SU-DHL-6 (cell line): ENCODE results near the gene TEX50.
"Not testable (repeated sequence)": the region's sequence is repeated elsewhere in the genome, so short reads cannot be mapped to it uniquely, and the experiment has no call there.

Experiments used
- CTCF ChIP-seq: fragments of 200-600 bp; sonication (generic); IDR thresholded peaks from one replicate; pipeline ENCODE4 v1.5.1; 2017; ENCODE audit warnings: antibody characterized with exemption, mild to moderate bottlenecking, low read length, moderate library complexity; ENCODE audit not compliant: insufficient read depth, poor library complexity, severe bottlenecking
- EZH2phosphoT487 ChIP-seq: fragments of 200-600 bp; sonication (generic), shearing (Covaris generic); conservative IDR thresholded peaks from 2 replicates; pipeline ENCODE4 v1.6.1; 2018; ENCODE audit warnings: mild to moderate bottlenecking, antibody characterized with exemption, low read length, moderate library complexity, mixed read lengths

GRCh38 chr1:173680152-173680551 lies 45.0 kb downstream of the TEX50 start:
- not testable (repeated sequence) for TF ChIP-seq CTCF, EZH2phosphoT487
